DMS53 treated with DMSO at 0.1 percent for 48 hours (cell line): Measurements from ENCODE around the gene ARL6IP5.

Experiments used
- DNase-seq: peaks from one replicate; lab custom pipeline; 2025; ENCODE audit not compliant: unreplicated experiment; lab: John Stamatoyannopoulos, UW

Gene ARL6IP5

DNA sequence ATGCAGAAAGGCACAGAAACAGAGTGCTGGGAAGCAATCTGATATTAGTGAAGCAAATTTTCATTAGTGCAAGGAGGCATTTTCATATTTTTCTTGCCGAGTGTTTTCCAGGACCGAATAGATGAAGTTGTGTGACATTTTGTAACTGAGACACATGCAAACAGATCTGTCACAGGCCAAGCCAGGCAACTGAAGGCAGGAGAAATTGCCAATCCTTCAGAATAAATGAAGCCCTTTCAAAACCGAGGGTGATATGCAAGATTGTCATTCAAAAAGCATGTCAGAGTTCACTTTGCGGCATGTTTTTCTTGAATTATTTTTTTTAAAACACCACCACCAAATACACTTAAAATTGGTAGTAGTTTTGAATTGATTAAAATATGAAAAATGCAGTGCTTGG lies 31.4 kb downstream of the ARL6IP5 start:
- DNase-seq: no peak

DNA sequence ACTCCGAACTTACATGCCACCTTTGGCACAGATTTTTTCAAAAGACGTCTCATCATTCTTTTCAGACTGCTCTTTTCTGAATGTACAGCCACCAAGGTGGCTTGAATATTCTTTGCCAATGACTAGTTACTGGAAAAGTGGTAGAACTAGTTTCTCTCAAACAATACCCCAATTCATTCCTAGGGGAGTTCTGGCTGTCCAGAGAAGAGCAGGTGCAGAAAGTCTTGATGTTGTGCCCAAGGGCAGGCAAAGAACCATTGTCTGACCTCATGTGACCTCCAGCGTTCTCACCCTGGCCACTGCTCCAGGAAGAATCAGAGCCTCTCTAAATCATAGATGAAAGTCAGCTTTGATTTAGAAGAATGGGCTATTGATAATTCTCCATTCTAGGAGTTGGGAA lies 32.2 kb downstream of the ARL6IP5 start:
- DNase-seq: no peak

DNA sequence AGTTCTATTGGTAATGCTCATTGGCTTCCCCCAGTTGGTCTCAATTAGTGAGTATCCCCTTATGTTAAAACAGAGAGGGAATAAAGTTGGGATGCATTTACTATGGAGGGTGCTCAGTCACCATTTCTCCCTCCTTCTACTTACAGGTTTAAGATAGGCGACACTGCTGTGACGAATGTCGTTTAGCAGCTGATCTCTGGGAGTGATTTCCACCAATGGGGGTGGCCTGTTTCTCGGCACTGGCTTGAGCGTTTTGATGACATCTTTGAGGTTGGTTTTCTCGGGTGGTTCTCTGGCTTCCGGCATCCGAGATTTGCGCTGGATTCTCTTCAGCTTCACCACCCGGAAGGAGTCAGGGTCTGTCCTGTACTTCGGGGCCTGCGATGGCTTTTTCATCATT lies 33.8 kb downstream of the ARL6IP5 start:
- no peak for DNase-seq

DNA sequence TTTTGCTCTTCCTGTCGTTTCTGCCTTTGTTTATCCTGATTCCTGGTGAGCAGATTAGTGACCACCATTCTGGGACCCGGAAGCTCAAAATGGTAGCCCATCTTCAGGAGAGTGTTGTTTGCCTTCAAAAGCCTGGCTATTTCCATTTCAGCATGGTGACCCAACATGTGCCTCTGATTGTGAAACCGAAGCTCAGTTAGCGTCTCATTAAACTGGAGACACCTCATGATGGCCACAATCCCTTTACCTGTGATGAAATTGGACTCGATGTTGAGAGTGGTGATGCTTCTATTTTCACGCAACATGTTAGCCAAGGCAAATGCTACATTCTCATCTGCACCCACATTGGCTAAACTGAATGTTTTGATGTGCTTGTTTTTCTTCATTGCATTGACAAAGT lies 34.4 kb downstream of the ARL6IP5 start:
- no peak for DNase-seq

- no peak for DNase-seq
Measured at GRCh38 chr3:69119681-69120080, 34.9 kb downstream of the ARL6IP5 start.

- peak; percentile 20 for DNase-seq
Measured at GRCh38 chr3:69120879-69121464, 36.2 kb downstream of the ARL6IP5 start.

DNA sequence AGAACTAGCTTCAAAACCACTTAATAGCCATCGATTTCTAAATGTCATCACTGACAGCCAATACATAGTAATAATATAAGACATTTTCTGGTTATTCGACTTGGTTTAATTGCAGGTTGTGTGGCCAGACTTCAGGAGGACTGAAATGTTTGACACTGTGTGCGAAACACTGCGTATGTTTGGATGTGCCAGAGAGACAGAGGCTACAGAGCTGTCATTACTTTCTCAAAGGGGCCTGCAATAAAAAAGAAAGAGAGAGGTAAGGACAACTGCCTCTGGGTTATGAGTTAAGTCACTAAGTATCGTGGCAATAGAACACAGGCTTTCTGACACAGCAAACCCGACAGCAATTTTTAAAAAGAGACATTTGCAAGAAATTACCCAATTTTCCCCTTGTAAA lies 36.8 kb downstream of the ARL6IP5 start:
- DNase-seq: no peak

- no peak for DNase-seq
Measured at GRCh38 chr3:69121950-69122349, 37.2 kb downstream of the ARL6IP5 start.

GRCh38 chr3:69122403-69122802 lies 37.7 kb downstream of the ARL6IP5 start, which contains the start of gene LMOD3:
TSS of gene LMOD3 (minus strand) at chr3:69122595. CDS start at chr3:69122386, 209 bp downstream.
- DNase-seq: no peak

GRCh38 chr3:69126216-69126615 lies 41.5 kb downstream of the ARL6IP5 start:
- no peak for DNase-seq

DNA sequence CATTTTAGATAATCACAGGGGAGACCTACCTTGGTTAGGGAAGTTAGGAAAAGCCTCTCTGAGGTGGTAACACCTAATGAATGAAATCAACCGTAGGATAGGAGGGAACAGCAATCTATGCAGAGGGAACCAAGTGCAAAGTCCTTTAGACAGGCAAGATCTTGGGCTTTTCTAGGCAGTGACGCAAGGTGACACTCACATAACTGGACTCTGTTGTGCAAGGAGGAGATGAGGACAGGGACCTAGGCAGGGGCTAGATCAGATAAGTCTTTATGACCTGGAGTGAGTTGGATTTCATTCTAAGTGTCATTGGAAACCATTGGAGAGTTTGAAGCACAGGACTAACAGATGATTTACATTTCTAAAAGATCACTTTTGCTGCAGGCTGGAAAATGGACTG lies 42.3 kb downstream of the ARL6IP5 start:
- no peak for DNase-seq

DNA sequence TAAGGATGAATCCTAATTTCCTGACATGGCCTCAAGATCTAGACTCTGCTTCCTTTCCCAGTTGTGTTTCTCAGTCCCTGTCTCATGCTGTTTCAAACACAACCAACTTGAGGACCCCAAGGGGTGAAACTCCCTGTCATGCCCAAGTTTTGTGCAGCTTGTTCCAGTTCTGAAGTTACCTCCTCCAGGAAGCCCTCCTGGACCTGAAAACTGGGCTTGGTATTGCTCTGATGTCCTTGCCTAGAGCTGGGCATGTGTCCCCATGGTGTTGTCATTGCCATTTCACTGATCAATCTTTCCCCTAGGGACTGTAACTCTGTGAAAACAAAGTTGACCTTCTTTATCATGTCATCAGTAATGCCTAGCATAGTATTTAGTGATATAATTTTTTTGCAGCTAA lies 43.8 kb downstream of the ARL6IP5 start:
- DNase-seq: no peak

DNA sequence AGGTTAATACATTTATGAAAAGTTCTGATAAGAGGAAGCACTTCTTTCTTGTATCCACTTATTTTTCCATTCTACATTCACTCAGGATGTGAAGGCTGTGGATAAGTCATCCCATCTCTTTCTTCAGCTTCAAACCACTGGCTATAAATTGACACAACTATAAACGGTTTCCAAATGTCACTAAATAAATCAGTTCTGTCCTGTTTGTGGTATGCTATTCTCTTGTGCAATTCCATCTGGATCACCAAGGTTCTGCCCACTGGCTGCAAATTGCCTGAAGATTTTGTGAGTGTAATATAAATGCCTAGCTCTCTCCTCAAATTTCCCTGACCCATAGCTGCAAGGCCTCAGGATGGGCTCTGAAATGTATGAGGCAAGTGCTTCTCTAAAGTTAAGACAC lies 44.8 kb downstream of the ARL6IP5 start:
- no peak for DNase-seq

GRCh38 chr3:69130689-69131088 lies 46.0 kb downstream of the ARL6IP5 start:
- no peak for DNase-seq

GRCh38 chr3:69137005-69137404 lies 52.3 kb downstream of the ARL6IP5 start:
- DNase-seq: no peak

GRCh38 chr3:69137412-69137811 lies 52.7 kb downstream of the ARL6IP5 start:
- no peak for DNase-seq

DNA sequence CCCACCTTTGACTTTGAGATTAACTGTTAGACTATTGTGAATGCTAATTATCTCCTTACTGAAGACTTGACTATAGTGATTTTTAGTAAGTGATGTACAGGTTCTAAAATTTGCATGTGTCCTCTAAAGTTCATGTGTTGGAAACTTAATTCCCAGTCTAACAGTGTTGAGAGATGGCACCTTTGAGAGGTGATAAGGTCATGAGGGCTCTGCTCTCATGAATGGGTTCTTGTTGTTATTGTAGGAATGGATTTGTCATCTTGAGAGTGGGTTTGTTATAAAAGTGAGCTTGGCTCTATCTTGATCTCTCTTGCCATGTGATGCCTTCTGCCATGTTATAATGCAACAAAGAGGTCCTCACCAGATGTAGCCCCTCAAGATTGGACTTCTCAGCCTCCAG lies 56.6 kb downstream of the ARL6IP5 start:
- no peak for DNase-seq

GRCh38 chr3:69142090-69142489 lies 57.4 kb downstream of the ARL6IP5 start:
- DNase-seq: no peak

- no peak for DNase-seq
Measured at GRCh38 chr3:69142797-69143454, 58.2 kb downstream of the ARL6IP5 start.

DNA sequence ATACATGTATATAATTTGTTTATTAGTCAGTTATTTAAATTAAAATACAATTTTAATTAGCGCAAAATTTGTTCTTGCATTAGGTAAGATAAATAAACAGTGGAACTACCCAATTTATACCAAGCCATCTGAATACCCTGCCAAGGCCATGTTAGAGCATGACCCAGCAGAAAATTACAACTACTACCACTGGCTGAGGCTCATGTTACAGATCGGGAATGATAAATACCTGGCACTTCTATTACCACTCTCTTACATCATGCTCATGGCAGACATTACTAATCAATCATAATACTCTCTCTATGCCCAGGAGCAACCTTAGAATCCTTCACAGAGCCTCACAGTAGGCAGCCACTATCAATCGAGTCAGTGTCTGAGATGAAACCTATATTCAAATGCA lies 58.9 kb downstream of the ARL6IP5 start:
- DNase-seq: peak; percentile 41

DNA sequence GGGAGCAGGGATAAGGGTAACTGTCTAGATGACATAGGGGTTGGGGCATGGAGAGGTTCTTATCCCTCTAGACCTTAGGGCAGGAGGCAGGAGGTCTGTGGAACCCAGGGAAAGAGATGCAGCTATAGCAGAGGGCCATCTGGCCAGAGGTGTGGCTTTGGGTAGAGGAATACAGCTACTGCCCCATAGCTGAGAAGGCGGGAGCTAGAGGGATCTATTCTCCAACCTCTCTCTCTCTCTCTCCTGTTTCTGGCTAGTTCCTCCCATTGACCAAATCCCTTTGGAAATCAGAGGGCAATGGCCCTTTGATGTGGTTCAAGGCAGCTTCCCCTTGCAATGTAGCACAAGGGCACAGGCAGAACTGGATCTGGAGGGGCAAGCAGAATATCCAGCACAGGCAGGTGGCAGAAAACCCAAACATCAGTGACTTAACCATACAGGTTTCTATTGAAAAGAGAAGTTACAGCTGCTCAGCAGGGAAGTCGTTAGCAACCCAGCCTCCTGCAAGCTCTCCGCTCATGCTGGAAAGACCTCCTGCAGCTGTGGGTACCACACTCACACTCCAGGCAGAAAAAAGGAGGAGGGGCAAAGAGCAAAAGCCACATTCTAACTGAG lies 60.0 kb downstream of the ARL6IP5 start:
- DNase-seq: no peak

DNA sequence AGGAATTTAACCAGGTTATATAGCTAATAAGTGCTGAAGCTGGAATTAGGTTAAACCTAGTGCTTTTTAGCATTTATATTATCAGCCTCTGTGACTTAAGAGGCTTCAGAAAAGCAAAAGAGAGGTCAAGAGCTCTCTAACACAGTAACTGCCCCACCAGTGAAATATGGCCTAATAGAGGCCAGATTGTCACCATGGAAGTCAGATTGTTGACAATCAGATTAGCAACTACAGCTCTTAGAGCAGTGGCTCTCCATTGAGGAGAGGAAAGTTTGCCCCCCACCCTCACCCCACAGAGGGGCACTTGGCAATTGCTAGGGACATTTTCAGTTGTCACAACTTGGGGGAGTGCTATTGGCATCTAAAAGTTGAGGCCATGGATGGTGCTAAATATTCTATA lies 61.0 kb downstream of the ARL6IP5 start:
- DNase-seq: no peak

DNA sequence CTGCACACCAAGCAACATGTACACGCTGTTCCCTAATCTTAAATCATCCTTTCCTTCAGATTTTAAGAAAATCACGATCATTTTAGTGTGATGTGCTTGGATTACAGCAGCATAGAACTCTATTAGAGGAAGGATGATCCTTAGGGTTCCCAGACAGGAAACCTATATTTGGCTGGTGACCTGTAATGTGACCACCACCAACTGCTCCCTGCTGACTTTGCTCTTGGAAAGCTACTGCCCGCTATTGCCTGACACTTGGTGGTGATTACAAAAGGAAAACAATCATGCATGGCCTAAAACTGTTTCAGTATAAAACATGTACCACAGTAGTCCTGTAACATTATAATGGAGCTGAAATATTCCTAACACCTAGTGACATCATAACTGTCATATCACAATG lies 64.8 kb downstream of the ARL6IP5 start:
- no peak for DNase-seq
